GM12873 (cell line): ENCODE measurements around the gene CADM3.

Source experiments
- CTCF ChIP-seq: IDR thresholded peaks from 2 replicates; pipeline ENCODE4 v1.5.1; 2012; ENCODE audit warnings: low read depth, mild to moderate bottlenecking, moderate library complexity, low read length, control low read depth; ENCODE audit not compliant: insufficient read depth; ENCODE audit errors: missing control alignments

Gene CADM3

GRCh38 chr1:159142726-159143510, 28.5 kb upstream of the CADM3 start:
- no peak for TF ChIP-seq CTCF

GRCh38 chr1:159144571-159144970, 26.8 kb upstream of the CADM3 start:
- TF ChIP-seq CTCF = no peak

GRCh38 chr1:159146980-159147379, 24.4 kb upstream of the CADM3 start:
- TF ChIP-seq CTCF = no peak

GRCh38 chr1:159152031-159152430, 19.4 kb upstream of the CADM3 start:
- no peak for TF ChIP-seq CTCF

GRCh38 chr1:159161001-159161718, 10.3 kb upstream of the CADM3 start:
- TF ChIP-seq CTCF = peak; percentile 98

GRCh38 chr1:159161719-159162026, 9.7 kb upstream of the CADM3 start:
- no peak for TF ChIP-seq CTCF

- no peak for TF ChIP-seq CTCF
Measured at GRCh38 chr1:159162516-159163265, 8.7 kb upstream of the CADM3 start.
